GM19025 (cell line): ENCODE results near the gene TSPAN9.

Experiments
- ATAC-seq: cut with Tn5 transposase; IDR thresholded peaks from one replicate; pipeline ENCODE4 v1.9.1; 2021; ENCODE audit warnings: mild to moderate bottlenecking, low read depth, moderate library complexity; ENCODE audit not compliant: unreplicated experiment

TSPAN9 gene

GRCh38 chr12:3073438-3074250, 3.5 kb upstream of the TSPAN9 start:
- no peak for ATAC-seq

- ATAC-seq: no peak
Measured at GRCh38 chr12:3075315-3075714, 1.9 kb upstream of the TSPAN9 start.

- ATAC-seq: no peak
Measured at GRCh38 chr12:3077572-3078081, 448 bp downstream of the TSPAN9 start.

GRCh38 chr12:3078086-3078820, 1.1 kb downstream of the TSPAN9 start:
- ATAC-seq: no peak

- no peak for ATAC-seq
Measured at GRCh38 chr12:3081091-3081490, 3.9 kb downstream of the TSPAN9 start.

- ATAC-seq: no peak
Measured at GRCh38 chr12:3081886-3082285, 4.7 kb downstream of the TSPAN9 start.

GRCh38 chr12:3083241-3083920, 6.2 kb downstream of the TSPAN9 start:
- ATAC-seq: no peak

GRCh38 chr12:3083921-3084347, 6.8 kb downstream of the TSPAN9 start:
- ATAC-seq: no peak

- no peak for ATAC-seq
Measured at GRCh38 chr12:3084742-3085141, 7.6 kb downstream of the TSPAN9 start.

GRCh38 chr12:3085341-3086139, 8.4 kb downstream of the TSPAN9 start:
- no peak for ATAC-seq

GRCh38 chr12:3086211-3086610, 9.0 kb downstream of the TSPAN9 start:
- no peak for ATAC-seq

GRCh38 chr12:3086729-3087323, 9.6 kb downstream of the TSPAN9 start:
- no peak for ATAC-seq

GRCh38 chr12:3087758-3088650, 10.8 kb downstream of the TSPAN9 start:
- ATAC-seq: no peak

GRCh38 chr12:3089588-3089987, 12.4 kb downstream of the TSPAN9 start:
- ATAC-seq: no peak

GRCh38 chr12:3090240-3091037, 13.3 kb downstream of the TSPAN9 start:
- no peak for ATAC-seq

GRCh38 chr12:3091038-3091319, 13.8 kb downstream of the TSPAN9 start:
- no peak for ATAC-seq

- no peak for ATAC-seq
Measured at GRCh38 chr12:3091382-3092241, 14.4 kb downstream of the TSPAN9 start.
